Measurements from ENCODE around the gene TTC36. TPM values are rescaled to one million over a fixed set of nuclear protein-coding genes. Genes with fewer than 3 reads are reported as not detected.
"Not testable (repeated sequence)": the region's sequence is repeated elsewhere in the genome, so short reads cannot be mapped to it uniquely, and the experiment has no call there.

TTC36 gene, protein sequence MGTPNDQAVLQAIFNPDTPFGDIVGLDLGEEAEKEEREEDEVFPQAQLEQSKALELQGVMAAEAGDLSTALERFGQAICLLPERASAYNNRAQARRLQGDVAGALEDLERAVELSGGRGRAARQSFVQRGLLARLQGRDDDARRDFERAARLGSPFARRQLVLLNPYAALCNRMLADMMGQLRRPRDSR
- total RNA-seq, result 0.51 TPM in 1 of 2 replicates, not detected in the other

DNA sequence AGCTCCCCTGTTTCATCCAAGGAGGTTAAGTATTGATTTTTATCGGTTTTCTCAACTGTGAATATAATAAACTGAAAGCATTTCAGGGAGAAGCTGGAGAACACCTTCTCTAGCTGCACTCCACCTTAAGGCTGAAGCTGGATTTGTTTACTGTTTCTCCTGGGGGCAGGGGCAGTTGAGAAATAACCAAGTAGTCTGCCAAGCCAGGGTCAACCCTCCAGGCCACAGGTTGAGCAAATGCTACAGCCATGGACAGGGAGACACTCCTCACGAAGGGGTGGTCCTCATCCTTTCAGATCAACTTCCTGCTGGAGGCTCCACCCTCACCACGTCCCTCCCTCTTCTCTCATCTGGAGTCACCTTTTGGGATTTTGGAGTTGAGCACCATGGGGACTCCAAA is at the start of gene TTC36:
TTC36 (plus strand) TSS at position 366 of the 400 bp plus-strand sequence; CDS start at position 387, 21 bp downstream.
- H3K4me3 ChIP-seq (ENCODE audit: low read depth, low read length), result no peak within 1 kb of the TSS
- TF ChIP-seq, protein P1, sequence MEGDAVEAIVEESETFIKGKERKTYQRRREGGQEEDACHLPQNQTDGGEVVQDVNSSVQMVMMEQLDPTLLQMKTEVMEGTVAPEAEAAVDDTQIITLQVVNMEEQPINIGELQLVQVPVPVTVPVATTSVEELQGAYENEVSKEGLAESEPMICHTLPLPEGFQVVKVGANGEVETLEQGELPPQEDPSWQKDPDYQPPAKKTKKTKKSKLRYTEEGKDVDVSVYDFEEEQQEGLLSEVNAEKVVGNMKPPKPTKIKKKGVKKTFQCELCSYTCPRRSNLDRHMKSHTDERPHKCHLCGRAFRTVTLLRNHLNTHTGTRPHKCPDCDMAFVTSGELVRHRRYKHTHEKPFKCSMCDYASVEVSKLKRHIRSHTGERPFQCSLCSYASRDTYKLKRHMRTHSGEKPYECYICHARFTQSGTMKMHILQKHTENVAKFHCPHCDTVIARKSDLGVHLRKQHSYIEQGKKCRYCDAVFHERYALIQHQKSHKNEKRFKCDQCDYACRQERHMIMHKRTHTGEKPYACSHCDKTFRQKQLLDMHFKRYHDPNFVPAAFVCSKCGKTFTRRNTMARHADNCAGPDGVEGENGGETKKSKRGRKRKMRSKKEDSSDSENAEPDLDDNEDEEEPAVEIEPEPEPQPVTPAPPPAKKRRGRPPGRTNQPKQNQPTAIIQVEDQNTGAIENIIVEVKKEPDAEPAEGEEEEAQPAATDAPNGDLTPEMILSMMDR (IDR thresholded peaks at IDR 0.05; ENCODE audit: insufficient read depth, low read length, severe bottlenecking), result no peak
- H3K27me3 ChIP-seq (ENCODE audit: control insufficient read depth, insufficient read depth, low read length), result no peaks in the 10 kb centered on the region
- peaks cover 1% of the 10 kb centered on the region for H3K36me3 ChIP-seq (ENCODE audit: control insufficient read depth, insufficient read depth, low read length)
- FAIRE-seq (no peak), DNase-seq (ENCODE audit: low read depth) (no peak)

GRCh38 chr11:118481238-118481637 is 46.0 kb upstream of the TTC36 start:
- DNase-seq (ENCODE audit: low read depth); H3K4me3 ChIP-seq (ENCODE audit: low read depth, low read length); FAIRE-seq; H3K27me3 ChIP-seq (ENCODE audit: control insufficient read depth, insufficient read depth, low read length): not testable (repeated sequence)
- peaks cover 20% of the 10 kb centered on the region for H3K36me3 ChIP-seq (ENCODE audit: control insufficient read depth, insufficient read depth, low read length)

DNA sequence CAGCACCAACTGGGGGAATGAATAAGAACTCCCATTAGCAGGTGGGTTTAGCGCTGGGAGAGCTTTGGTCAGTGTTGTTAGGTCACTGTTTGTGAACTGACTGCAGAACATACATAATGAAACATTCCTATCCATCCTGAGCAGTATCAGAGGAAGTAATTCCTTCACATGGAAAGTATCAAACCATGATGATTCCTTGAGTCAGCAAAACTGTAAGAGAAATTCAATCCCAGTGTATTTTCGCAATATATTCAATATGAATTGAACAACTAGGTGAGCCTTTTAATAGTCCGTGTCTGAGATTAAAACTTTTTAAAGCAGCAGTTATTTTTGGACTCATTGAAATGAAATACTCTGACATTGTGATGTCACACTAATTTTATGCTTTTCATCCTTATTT is 42.9 kb upstream of the TTC36 start:
- DNase-seq (ENCODE audit: low read depth), result no peak
- Histone ChIP-seq H3K4me3 (ENCODE audit: low read depth, low read length) (no peak overlapping the region), H3K27me3 (ENCODE audit: control insufficient read depth, insufficient read depth, low read length) (no peaks in the 10 kb centered on the region), H3K36me3 (ENCODE audit: control insufficient read depth, insufficient read depth, low read length) (peaks cover 12% of the 10 kb centered on the region)
- FAIRE-seq, result no peak
- TF ChIP-seq, protein P1 (IDR thresholded peaks at IDR 0.05; ENCODE audit: insufficient read depth, low read length, severe bottlenecking), result no peak

- DNase-seq (ENCODE audit: low read depth) (no peak), FAIRE-seq (no peak)
- H3K36me3 ChIP-seq (ENCODE audit: control insufficient read depth, insufficient read depth, low read length), result peaks cover 14% of the 10 kb centered on the region
Measured at GRCh38 chr11:118485273-118485672, 42.0 kb upstream of the TTC36 start.

DNA sequence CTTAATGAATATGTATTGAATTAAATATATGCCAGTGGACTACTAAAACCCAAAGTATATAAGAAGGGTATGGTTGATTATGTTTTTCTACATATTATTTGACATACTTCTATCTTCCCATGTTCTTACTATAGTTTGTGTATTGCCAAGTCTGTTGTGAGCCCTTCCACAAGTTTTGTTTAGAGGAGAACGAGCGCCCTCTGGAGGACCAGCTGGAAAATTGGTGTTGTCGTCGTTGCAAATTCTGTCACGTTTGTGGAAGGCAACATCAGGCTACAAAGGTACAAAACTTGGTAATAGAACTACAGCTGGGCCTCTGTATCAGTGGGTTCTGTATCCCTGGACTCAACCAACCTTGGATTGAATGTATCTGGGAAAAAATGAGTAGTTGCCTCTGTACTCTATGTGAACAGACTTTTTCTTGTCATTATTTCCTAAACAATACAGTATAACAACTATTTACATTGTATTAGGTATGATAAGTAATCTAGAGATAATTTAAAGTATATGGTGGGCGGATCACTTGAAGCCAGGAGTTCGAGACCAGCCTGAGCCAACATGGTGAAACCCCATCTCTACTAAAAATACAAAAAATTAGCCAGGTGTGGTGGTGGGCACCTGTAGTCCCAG is 38.7 kb upstream of the TTC36 start:
- TF ChIP-seq, protein P1 (IDR thresholded peaks at IDR 0.05; ENCODE audit: insufficient read depth, low read length, severe bottlenecking), result peak; percentile 77
- H3K4me3 ChIP-seq (ENCODE audit: low read depth, low read length), result no peak overlapping the region
- FAIRE-seq (peak; percentile 7), DNase-seq (ENCODE audit: low read depth) (peak; percentile 66)
- peaks cover 11% of the 10 kb centered on the region for H3K36me3 ChIP-seq (ENCODE audit: control insufficient read depth, insufficient read depth, low read length)
- H3K27me3 ChIP-seq (ENCODE audit: control insufficient read depth, insufficient read depth, low read length), result no peaks in the 10 kb centered on the region

More at GRCh38 chr11:118485273-118485672, 42.0 kb upstream of the TTC36 start:
- TF ChIP-seq, protein P1 (IDR thresholded peaks at IDR 0.05; ENCODE audit: insufficient read depth, low read length, severe bottlenecking), result no peak
- H3K27me3 ChIP-seq (ENCODE audit: control insufficient read depth, insufficient read depth, low read length), result no peaks in the 10 kb centered on the region
- no peak overlapping the region for H3K4me3 ChIP-seq (ENCODE audit: low read depth, low read length)

- Histone ChIP-seq H3K27me3 (ENCODE audit: control insufficient read depth, insufficient read depth, low read length) (no peaks in the 10 kb centered on the region), H3K4me3 (ENCODE audit: low read depth, low read length) (no peak overlapping the region), H3K36me3 (ENCODE audit: control insufficient read depth, insufficient read depth, low read length) (peaks cover 13% of the 10 kb centered on the region)
- TF ChIP-seq, protein P1 (IDR thresholded peaks at IDR 0.05; ENCODE audit: insufficient read depth, low read length, severe bottlenecking), result no peak
- no peak for FAIRE-seq
- DNase-seq (ENCODE audit: low read depth), result no peak
Measured at GRCh38 chr11:118491041-118491440, 36.2 kb upstream of the TTC36 start.

All from bronchial epithelial cell (primary cell).